ENCODE results near the gene SENP7. TPM values are rescaled to one million over a fixed set of nuclear protein-coding genes. Genes with fewer than 3 reads are reported as not detected.

The SENP7 gene
- total and polyA plus RNA-seq, 3 experiments from 2014 or later, result 8.3 to 13.2 (median 11.1) TPM

GRCh38 chr3:101532783-101533602 is 20.0 kb upstream of the SENP7 start:
- POLR2A ChIA-PET, result no interaction called here

DNA sequence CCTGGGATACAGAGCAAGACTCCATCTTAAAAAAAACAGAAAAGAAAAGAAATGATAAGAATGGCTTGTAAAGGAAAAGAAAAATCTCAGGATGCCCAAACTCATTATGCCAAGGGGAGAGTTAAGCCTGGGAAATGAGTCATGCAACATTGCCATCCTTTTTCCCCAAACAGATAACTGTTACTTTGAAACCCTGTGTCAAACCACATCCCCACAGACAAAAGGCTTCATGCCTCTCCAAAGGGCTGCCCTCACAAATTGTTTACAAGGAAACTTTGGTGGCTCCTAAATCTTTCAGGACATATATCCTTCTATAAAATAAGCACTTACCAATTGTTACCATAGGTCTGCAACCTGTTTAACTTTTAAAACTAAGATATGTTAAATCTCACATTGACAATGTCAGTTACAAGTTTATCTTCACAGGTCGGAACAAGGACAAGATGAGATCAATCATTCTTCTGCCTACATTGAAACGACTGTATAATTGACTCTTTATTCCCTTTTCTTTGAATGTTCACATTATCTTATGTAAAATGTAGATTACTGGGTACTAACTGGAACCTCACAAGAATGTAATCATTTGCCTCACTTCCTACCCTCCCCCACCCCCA is 18.6 kb upstream of the SENP7 start:
- H3K36me3 ChIP-seq (ENCODE audit: insufficient read depth, low read length), result no peaks in the 10 kb centered on the region
- H3K9me3 ChIP-seq (ENCODE audit: low read length), result no peaks in the 10 kb centered on the region
- peak overlapping the region in 3 of 7 donors; percentile 24 to 41 (median 33) for H3K4me3 Mint-ChIP-seq
- ChIA-PET POLR2A (no interaction called here), CTCF (no interaction called here)
- peaks cover 21 to 34% (median 32%) of the 10 kb centered on the region in 3 donors for H3K4me1 Mint-ChIP-seq
- H3K4me1 ChIP-seq (ENCODE audit: insufficient read depth, low read length), result peaks cover 33% of the 10 kb centered on the region
- no peak overlapping the region for H3K4me3 ChIP-seq (ENCODE audit: low read length)
- H3K9me3 Mint-ChIP-seq, result no peaks in the 10 kb centered on the region
- H3K27me3 Mint-ChIP-seq, result no peaks in the 10 kb centered on the region
- no peak for DNase-seq
- peaks cover 0 to 5% (median 0%) of the 10 kb centered on the region in 3 donors for H3K36me3 Mint-ChIP-seq
- H3K27ac Mint-ChIP-seq, result peak overlapping the region in 7 of 8 donors; percentile 3 to 86 (median 78)
- H3K27me3 ChIP-seq (ENCODE audit: insufficient read depth, low read length, poor library complexity, severe bottlenecking), result no peaks in the 10 kb centered on the region
- peak overlapping the region; percentile 13 for H3K27ac ChIP-seq (ENCODE audit: low read depth, low read length)

More at GRCh38 chr3:101532783-101533602, 20.0 kb upstream of the SENP7 start:
- Histone ChIP-seq H3K36me3 (ENCODE audit: insufficient read depth, low read length) (no peaks in the 10 kb centered on the region), H3K27ac (ENCODE audit: low read depth, low read length) (peak overlapping the region; percentile 36), H3K9me3 (ENCODE audit: low read length) (no peaks in the 10 kb centered on the region), H3K4me1 (ENCODE audit: insufficient read depth, low read length) (peaks cover 33% of the 10 kb centered on the region), H3K4me3 (ENCODE audit: low read length) (no peak overlapping the region), H3K27me3 (ENCODE audit: insufficient read depth, low read length, poor library complexity, severe bottlenecking) (no peaks in the 10 kb centered on the region)
- peaks cover 0 to 5% (median 0%) of the 10 kb centered on the region in 3 donors for H3K36me3 Mint-ChIP-seq
- no peaks in the 10 kb centered on the region for H3K9me3 Mint-ChIP-seq
- CTCF ChIA-PET, result no interaction called here
- no peak for DNase-seq
- no peak overlapping the region for H3K4me3 Mint-ChIP-seq
- H3K27ac Mint-ChIP-seq, result peak overlapping the region in 2 of 8 donors; percentile 43 to 82
- H3K27me3 Mint-ChIP-seq, result no peaks in the 10 kb centered on the region
- peaks cover 21 to 34% (median 32%) of the 10 kb centered on the region in 3 donors for H3K4me1 Mint-ChIP-seq

DNA sequence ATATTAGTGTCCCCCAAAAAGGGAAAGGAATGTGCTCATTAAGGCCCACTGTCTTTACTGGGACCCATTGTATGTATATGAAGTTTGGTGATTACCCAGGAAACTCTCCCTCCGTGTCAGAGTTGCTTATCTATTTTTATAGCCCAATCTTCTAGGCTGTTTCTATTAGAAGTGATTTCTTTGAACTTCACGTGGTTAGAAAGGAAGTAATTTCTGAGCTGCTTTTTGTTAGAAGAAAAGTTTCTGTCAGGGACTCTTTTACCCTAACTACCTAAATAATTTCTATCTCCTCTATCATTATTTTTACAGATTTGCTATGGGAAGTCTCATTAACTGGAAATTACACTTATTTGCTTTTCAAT is 17.7 kb upstream of the SENP7 start:
- H3K4me3 ChIP-seq (ENCODE audit: low read length), result no peak overlapping the region
- Mint-ChIP-seq H3K36me3 (no peaks in the 10 kb centered on the region), H3K27ac (peak overlapping the region in 7 of 8 donors; percentile 62 to 86 (median 79)), H3K27me3 (no peaks in the 10 kb centered on the region), H3K9me3 (no peaks in the 10 kb centered on the region), H3K4me3 (peak overlapping the region in 3 of 7 donors; percentile 17 to 41 (median 33)), H3K4me1 (peaks cover 21 to 34% (median 32%) of the 10 kb centered on the region in 3 donors)
- H3K9me3 ChIP-seq (ENCODE audit: low read length), result no peaks in the 10 kb centered on the region
- ChIA-PET POLR2A (interaction anchor here (1.0 kb wide), 1 partner anchor 8 kb away, joined by 3 read pairs; no protein-coding TSS in a partner anchor), CTCF (interaction anchor here (1.5 to 1.8 kb wide), 2 partner anchors 9 to 12 kb away, joined by 6 to 8 read pairs; no protein-coding TSS in a partner anchor)
- no peaks in the 10 kb centered on the region for H3K36me3 ChIP-seq (ENCODE audit: insufficient read depth, low read length)
- H3K27me3 ChIP-seq (ENCODE audit: insufficient read depth, low read length, poor library complexity, severe bottlenecking), result no peaks in the 10 kb centered on the region
- H3K27ac ChIP-seq (ENCODE audit: low read depth, low read length), result peak overlapping the region; percentile 17
- peaks cover 33% of the 10 kb centered on the region for H3K4me1 ChIP-seq (ENCODE audit: insufficient read depth, low read length)
- DNase-seq, result no peak

DNA sequence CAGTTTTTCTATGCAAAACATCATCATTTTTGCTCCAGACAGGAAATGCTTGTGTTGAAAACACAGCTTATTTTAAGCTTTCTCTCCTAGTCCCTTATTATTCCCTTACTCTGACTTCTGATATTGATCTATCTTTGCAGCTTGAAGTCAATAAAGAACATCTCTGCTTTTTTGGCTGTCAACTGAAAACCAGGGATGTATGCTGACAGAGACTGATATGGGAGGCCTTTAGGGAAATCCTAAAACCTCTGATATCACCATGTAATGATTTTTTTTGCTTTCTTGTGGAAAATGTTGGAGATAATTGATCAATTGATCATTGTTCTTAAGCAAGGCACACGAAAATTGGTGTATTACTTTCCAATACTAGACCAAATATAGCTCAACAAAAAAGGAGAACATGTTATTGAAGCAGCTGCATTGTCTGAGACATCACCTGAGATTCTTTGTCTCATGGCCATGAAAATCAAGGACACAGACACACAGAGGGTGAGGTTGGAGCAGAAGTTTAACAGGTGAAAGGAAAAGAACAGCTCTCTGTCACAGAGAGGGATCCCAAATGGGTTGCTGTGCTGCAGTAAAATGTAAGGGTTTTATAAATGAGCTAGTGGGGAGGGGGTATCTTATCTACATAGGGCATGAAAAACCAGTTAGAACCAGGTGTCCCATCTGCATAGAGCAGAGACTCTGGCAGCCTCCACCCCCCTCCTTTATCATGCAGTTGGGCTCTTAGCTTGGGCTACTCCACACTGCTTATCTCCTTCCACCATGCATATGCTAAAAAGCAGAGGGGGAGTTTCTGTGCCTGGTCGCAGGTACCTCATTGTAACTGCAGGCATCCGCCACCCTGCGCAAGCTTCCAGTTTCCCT is 17.0 kb upstream of the SENP7 start:
- POLR2A ChIA-PET, result interaction anchor here (1.0 kb wide), 1 partner anchor 8 kb away, joined by 3 read pairs; no protein-coding TSS in a partner anchor
- peak overlapping the region in 2 of 7 donors; percentile 33 to 41 for H3K4me3 Mint-ChIP-seq

GRCh38 chr3:101527906-101528305 is 14.9 kb upstream of the SENP7 start:
- Mint-ChIP-seq H3K4me1 (peaks cover 21 to 34% (median 34%) of the 10 kb centered on the region in 3 donors), H3K4me3 (no peak overlapping the region), H3K27me3 (no peaks in the 10 kb centered on the region), H3K36me3 (peaks cover 0 to 9% (median 0%) of the 10 kb centered on the region in 3 donors), H3K9me3 (peaks cover 0 to 4% (median 0%) of the 10 kb centered on the region in 5 donors), H3K27ac (peak overlapping the region in 1 of 8 donors; percentile 63)
- no peak overlapping the region for H3K27ac ChIP-seq (ENCODE audit: low read depth, low read length)
- peaks cover 33% of the 10 kb centered on the region for H3K4me1 ChIP-seq (ENCODE audit: insufficient read depth, low read length)
- no peaks in the 10 kb centered on the region for H3K9me3 ChIP-seq (ENCODE audit: low read length)
- H3K36me3 ChIP-seq (ENCODE audit: insufficient read depth, low read length), result no peaks in the 10 kb centered on the region
- H3K27me3 ChIP-seq (ENCODE audit: insufficient read depth, low read length, poor library complexity, severe bottlenecking), result no peaks in the 10 kb centered on the region
- POLR2A ChIA-PET, result no interaction called here
- H3K4me3 ChIP-seq (ENCODE audit: low read length), result no peak overlapping the region
- CTCF ChIA-PET, result interaction anchor here (0.5 to 1.5 kb wide), 2 partner anchors 13 to 189 kb away, joined by 3 to 4 read pairs; no protein-coding TSS in a partner anchor
- DNase-seq, result no peak

More for the DNA sequence above, 17.0 kb upstream of the SENP7 start:
- Mint-ChIP-seq H3K27ac (peak overlapping the region in 7 of 8 donors; percentile 62 to 86 (median 79)), H3K36me3 (peaks cover 0 to 5% (median 0%) of the 10 kb centered on the region in 3 donors), H3K27me3 (no peaks in the 10 kb centered on the region), H3K9me3 (peaks cover 0 to 1% (median 0%) of the 10 kb centered on the region in 5 donors), H3K4me1 (peaks cover 21 to 34% (median 32%) of the 10 kb centered on the region in 3 donors)
- H3K4me1 ChIP-seq (ENCODE audit: insufficient read depth, low read length), result peaks cover 33% of the 10 kb centered on the region
- DNase-seq, result no peak
- no peaks in the 10 kb centered on the region for H3K27me3 ChIP-seq (ENCODE audit: insufficient read depth, low read length, poor library complexity, severe bottlenecking)
- no peaks in the 10 kb centered on the region for H3K9me3 ChIP-seq (ENCODE audit: low read length)
- CTCF ChIA-PET, result interaction anchor here (1.5 to 1.8 kb wide), 2 partner anchors 9 to 11 kb away, joined by 6 to 8 read pairs; no protein-coding TSS in a partner anchor
- H3K4me3 ChIP-seq (ENCODE audit: low read length), result no peak overlapping the region
- H3K27ac ChIP-seq (ENCODE audit: low read depth, low read length), result peak overlapping the region; percentile 17
- no peaks in the 10 kb centered on the region for H3K36me3 ChIP-seq (ENCODE audit: insufficient read depth, low read length)

GRCh38 chr3:101527441-101527840 is 14.4 kb upstream of the SENP7 start:
- Histone ChIP-seq H3K36me3 (ENCODE audit: insufficient read depth, low read length) (no peaks in the 10 kb centered on the region), H3K9me3 (ENCODE audit: low read length) (no peaks in the 10 kb centered on the region), H3K27me3 (ENCODE audit: insufficient read depth, low read length, poor library complexity, severe bottlenecking) (no peaks in the 10 kb centered on the region), H3K4me1 (ENCODE audit: insufficient read depth, low read length) (peaks cover 35% of the 10 kb centered on the region), H3K27ac (ENCODE audit: low read depth, low read length) (no peak overlapping the region), H3K4me3 (ENCODE audit: low read length) (no peak overlapping the region)
- Mint-ChIP-seq H3K4me1 (peaks cover 21 to 38% (median 37%) of the 10 kb centered on the region in 3 donors), H3K4me3 (no peak overlapping the region), H3K36me3 (peaks cover 0 to 9% (median 0%) of the 10 kb centered on the region in 3 donors), H3K9me3 (peaks cover 0 to 4% (median 0%) of the 10 kb centered on the region in 5 donors), H3K27me3 (no peaks in the 10 kb centered on the region), H3K27ac (no peak overlapping the region)
- ChIA-PET POLR2A (no interaction called here), CTCF (interaction anchor here (1.5 kb wide), 1 partner anchor 14 kb away, joined by 4 read pairs; no protein-coding TSS in a partner anchor)
- no peak for DNase-seq

GRCh38 chr3:101521211-101521701 is 8.2 kb upstream of the SENP7 start:
- peak in 4 of 5 donors; percentile 14 to 69 (median 59) for DNase-seq
- Mint-ChIP-seq H3K27me3 (no peaks in the 10 kb centered on the region), H3K9me3 (peaks cover 0 to 4% (median 0%) of the 10 kb centered on the region in 5 donors), H3K4me1 (peaks cover 37 to 54% (median 50%) of the 10 kb centered on the region in 3 donors), H3K27ac (peak overlapping the region; percentile 89 to 96 (median 95)), H3K36me3 (peaks cover 0 to 9% (median 0%) of the 10 kb centered on the region in 3 donors), H3K4me3 (peak overlapping the region; percentile 8 to 78 (median 59))
- Histone ChIP-seq H3K27ac (ENCODE audit: low read depth, low read length) (peak overlapping the region; percentile 24), H3K4me1 (ENCODE audit: insufficient read depth, low read length) (peaks cover 55% of the 10 kb centered on the region), H3K36me3 (ENCODE audit: insufficient read depth, low read length) (no peaks in the 10 kb centered on the region), H3K9me3 (ENCODE audit: low read length) (no peaks in the 10 kb centered on the region), H3K27me3 (ENCODE audit: insufficient read depth, low read length, poor library complexity, severe bottlenecking) (no peaks in the 10 kb centered on the region), H3K4me3 (ENCODE audit: low read length) (peak overlapping the region; percentile 19)
- ChIA-PET POLR2A (interaction anchor here (1.2 to 1.8 kb wide), 3 partner anchors 8 to 53 kb away, joined by 4 to 6 read pairs (median 5); partner anchors contain the start of genes PCNP and SENP7), CTCF (interaction anchor here (1.0 to 2.5 kb wide), 7 partner anchors 8 to 52 kb away, joined by 3 to 9 read pairs (median 4); partner anchors contain the start of gene PCNP)

Measured in CD8-positive, alpha-beta memory T cell (primary cell).